Pons (tissue), 1 donor: ENCODE data around the gene EDEM1.
"Not testable (repeated sequence)": the region's sequence is repeated elsewhere in the genome, so short reads cannot be mapped to it uniquely, and the experiment has no call there.

Source experiments
- DNase-seq: peaks from one replicate; pipeline ENCODE4 v3.0.0-alpha.2; 2016; ENCODE audit warnings: low spot score

EDEM1 gene

GRCh38 chr3:5179036-5179435 lies 8.5 kb upstream of the EDEM1 start:
- DNase-seq = not testable (repeated sequence)

GRCh38 chr3:5181469-5182141 lies 5.9 kb upstream of the EDEM1 start:
- no peak for DNase-seq

DNA sequence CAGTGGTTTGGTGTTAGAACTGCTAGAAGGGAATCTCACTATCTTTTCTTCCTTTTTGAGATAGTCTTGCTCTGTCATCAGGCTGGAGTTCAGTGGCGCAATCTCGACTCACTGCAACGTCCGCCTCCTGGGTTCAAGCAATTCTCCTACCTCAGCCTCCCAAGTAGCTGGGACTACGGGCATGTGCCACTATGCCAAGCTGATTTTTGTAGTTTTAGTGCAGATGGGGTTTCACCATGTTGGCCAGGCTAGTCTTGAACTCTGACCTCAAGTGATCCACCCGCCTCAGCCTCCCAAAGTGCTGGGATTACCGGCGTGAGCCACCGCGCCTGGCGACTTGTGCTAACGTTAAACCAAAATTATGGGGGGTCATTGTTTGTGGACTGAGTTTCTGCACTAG lies 3.8 kb upstream of the EDEM1 start:
- not testable (repeated sequence) for DNase-seq

DNA sequence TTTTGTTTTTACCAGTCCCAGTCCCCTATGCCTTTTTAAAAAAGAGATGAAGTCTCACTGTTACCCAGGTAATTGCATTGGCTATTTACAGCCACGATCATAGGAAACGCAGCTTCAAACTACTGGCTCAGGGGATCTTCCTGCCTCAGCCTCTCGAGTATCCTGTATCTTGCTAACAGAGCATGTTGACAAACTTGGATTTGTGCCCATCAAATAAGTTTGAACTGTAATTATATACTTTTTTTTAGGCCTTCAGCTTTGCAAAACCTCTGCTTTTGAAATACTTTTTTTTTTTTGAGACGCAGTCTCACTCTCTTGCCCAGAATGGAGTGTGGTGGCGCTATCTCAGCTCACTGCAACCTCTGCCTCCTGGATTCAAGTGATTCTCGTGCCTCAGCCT lies 3.0 kb upstream of the EDEM1 start:
- no peak for DNase-seq

DNA sequence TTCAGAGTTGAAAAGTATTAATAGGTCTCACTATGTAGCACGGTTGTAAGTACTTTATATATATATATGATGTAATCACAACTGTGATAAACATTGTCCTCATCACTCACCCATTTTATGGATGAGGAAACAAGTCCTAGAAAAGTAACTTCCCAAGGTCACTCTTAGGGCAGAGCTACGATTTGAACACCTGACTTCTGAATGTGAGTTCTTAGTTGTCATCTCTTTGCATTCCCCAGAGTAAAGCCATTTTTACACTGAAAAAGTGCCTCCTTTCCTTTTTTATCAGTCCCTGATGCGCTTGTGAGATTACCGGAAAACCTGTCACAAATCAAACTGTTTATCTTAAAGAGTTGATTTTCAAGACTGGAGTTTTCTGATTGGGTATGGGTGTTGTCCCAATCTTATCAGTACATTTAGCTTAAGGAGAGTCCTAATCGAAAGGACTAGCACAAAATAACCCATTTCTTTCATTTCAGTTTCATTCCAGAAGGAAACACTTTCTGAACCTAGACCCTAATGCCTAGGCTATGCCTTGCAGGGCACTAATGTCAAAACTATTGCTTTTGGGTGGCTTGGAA lies 2.3 kb upstream of the EDEM1 start:
- no peak for DNase-seq

DNA sequence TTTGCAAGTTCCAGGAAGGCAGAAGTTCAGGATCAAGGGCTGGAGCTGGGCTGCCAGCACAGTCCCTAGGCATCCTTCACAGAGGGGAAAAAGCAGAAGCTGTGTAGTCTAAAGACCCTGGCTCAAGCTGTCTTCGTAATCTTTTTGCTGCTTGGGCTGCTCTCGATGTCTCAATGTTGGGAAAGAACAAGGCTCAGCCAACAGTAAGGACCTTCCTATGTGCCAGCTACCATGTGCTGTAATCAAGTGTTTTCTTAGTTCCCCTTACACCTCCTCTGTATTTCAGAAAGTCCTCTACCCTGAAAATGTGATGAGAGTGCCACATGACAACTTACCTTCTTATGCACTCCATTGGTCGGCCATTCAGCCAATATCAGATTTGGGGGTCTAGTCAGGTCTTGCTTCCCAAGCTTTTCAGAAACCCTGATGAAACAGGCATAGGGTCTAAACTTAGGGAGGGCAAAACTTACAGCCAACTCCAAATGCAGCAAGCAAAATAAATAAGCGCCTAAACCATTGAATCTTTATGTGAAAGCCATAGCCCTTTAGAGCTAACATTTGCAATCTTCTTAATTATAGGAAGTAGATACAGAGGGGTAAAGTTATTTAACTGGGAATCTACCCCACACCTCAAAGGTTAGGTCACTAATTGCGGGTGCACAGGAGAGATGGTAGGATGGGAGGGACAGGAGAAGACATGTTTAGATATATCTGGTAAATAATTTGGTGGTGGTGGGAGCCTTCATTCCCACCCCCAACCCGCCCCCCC lies 1.2 kb upstream of the EDEM1 start:
- DNase-seq = no peak

GRCh38 chr3:5186858-5187155 lies 700 bp upstream of the EDEM1 start:
- no peak for DNase-seq

DNA sequence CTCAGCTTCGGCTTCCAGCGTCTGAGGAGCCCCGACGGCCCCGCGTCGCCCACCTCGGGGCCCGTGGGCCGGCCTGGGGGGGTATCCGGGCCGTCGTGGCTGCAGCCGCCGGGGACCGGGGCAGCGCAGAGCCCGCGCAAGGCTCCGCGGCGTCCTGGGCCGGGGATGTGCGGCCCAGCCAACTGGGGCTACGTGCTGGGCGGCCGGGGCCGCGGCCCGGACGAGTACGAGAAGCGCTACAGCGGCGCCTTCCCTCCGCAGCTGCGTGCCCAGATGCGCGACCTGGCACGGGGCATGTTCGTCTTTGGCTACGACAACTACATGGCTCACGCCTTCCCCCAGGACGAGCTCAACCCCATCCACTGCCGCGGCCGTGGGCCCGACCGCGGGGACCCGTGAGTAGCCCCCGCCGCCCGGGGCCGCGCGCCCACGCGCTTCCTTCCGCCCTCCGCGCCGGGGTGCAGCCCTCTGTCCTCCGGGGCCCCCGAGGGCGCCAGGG lies 462 bp downstream of the EDEM1 start:
- no peak for DNase-seq

DNA sequence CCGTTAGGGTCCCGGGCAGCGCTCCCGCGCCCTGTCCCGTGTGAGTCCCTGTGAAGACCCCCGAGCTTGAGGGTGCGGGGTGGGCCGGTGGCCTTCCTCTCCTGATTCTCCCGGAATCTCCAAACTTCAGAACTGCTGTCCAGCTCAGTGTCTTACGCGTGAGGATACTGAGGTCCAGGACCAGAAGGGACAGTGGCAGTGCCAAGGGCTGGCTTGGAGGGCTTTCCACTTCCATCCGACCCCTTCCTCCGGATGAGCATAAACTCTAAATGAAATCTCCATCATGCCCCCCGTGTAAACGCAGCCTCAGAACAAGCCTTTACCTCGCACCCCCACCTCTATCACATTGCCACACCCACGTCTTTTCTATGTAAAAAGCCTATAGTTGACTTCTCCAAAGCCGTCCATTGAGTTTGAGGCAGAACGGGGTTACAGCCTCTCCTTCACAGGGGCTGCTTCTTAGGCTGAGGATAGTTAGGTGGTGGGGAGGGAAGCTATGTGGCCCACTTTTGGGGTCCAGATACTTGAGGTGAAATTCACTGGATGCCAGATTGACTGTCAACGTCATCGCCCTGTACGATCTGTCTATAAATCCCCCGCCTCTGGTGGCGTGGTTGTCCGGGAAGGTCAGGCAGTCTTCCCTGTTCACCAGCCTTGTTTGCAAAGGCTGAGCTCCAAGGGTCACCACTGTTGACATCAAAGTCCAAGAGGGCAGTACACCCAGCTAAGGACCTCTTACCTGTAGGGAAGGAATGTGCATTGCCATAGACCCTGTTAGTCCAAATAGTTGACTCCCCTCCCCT lies 1.1 kb downstream of the EDEM1 start:
- DNase-seq = peak; percentile 25

DNA sequence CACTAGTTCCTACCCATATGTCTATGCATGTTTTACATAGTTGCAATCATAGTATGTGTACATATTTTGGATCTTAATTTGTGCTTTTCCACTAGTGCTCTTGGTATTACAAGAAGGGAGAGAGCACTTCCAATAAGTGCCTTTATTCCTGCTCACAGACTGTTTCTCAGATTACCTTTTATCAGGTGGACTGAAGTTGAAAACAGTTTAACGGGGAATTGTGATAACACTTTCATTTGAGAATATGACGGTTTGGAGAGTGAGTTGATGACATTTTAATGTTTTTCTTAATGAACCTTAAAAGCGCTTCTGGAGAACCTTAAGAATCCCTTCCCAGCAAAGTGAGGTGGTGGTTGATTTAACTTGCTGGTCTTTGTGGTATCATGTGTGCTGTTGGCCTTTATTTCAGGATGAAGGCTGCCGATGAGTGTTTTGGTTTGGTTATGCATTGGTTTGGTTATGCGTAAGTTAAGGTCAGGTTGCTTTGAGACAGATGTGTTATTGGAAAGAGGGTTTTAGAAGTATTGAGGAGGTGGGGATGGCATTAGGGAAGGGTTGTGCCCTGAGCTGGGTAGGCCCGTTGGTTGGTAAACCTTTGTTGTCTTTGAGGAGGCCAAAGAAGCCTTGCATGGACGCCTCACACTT lies 2.8 kb downstream of the EDEM1 start:
- no peak for DNase-seq

DNA sequence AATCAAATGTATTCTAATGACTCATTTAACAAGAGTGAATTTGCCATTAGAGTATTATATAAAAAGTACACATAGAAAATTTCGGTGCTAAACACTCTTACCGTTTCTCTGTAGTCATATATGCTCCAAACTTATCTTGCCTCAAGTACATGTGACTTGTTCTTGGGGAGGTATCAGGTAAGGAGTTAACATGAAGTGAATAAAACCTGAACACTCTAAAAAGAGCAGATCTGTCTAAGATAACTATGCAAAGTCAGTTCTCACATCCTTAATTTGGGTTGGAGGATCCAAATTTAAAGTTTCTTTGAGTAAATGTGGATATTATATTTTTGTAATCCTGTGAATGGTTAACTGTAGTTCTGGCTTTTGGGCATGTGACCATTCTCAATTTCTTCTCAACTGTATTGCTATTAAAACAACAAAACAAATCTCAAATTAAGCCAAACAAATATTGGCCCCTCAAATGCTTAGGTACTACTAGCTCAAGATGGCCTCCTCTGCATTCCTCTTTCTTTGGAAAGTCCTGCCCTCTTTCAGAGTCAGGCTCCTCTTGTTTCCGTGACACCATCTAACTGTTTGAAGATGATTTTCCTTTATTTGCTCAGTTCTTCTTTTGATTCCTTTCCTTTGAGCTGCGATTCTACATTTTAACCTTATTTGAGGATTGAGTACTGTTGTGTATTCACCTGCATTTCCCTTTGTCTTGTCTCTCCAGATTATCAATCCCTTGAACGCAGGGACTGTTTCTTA lies 4.2 kb downstream of the EDEM1 start:
- DNase-seq = no peak

GRCh38 chr3:5192571-5193365 lies 5.3 kb downstream of the EDEM1 start:
- DNase-seq = no peak

DNA sequence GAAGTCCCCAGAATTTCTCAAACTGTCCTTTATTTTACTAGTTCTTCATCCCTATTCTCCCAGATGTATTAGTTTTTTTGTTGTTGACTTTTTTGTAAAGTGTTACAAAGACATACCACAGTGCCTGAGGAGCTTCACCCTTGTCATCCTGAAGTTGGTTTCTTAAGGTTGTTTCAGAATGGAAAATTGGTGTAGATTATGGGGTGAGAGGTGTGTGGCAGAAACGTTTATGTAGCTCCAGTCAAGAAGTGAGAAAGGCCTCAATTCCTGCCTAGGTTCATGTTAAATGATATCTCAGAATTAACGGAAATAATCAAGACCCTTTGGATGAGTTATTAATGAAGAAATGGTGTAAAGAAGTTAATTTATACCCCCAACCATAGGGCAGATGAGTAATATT lies 6.8 kb downstream of the EDEM1 start:
- no peak for DNase-seq

- peak; percentile 38 for DNase-seq
Observed at GRCh38 chr3:5194801-5195509, 7.4 kb downstream of the EDEM1 start.

DNA sequence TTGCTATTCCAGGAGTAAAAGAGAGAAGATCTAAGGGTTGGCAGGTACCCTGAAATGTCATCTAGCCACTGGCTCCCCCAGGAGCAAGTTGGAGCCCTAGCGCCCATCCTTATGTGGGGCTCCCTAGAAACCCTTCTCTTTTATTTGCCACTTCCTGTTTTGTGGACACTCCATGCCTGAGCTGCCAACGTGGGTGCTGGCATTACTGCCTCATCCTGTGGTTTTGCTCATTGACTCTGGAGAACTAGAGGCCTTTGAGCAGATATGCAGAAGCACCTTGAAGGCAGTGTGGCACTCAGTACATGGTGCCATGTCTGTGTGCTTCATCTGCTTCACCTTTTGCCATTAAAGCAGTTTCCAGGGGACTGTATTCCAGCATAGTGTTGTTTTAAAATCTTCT lies 8.1 kb downstream of the EDEM1 start:
- DNase-seq = peak; percentile 46

GRCh38 chr3:5197022-5197421 lies 9.5 kb downstream of the EDEM1 start:
- no peak for DNase-seq

GRCh38 chr3:5197470-5198312 lies 10.2 kb downstream of the EDEM1 start:
- DNase-seq = peak; percentile 34

DNA sequence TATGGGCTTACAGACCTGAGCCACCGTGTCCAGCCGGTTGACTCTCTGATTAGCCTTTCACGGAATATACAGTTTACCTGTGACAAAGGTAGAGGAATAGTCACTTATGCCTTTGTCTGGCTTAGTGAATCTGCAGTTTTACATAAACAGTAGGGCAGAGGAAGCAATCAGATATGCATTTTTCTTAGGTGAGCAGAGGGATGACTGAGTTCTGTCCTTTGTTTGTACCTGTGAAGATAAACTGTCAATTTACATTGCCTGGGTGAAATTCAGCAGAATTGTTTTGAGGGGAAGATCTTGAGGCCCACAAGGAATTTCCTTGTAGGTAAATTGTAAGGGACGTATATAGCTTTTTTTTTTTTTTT lies 10.8 kb downstream of the EDEM1 start:
- no peak for DNase-seq
